Uterus (tissue), 2 donors: ENCODE results near the gene IL4R.

ENCODE experiments used
- POLR2A ChIP-seq, 2 donors: fragments of 450-650 bp; IDR thresholded peaks; one replicate each; pipeline ENCODE4 v1.6.1; 2016; ENCODE audit warnings: antibody characterized with exemption in 2 of 2, mild to moderate bottlenecking in 1 of 2, moderate library complexity in 1 of 2
- TF ChIP-seq, protein P1 (sequence below), 4 experiments: fragments of 200-600 bp in 2 of 4; fragments of 450-650 bp in 2 of 4; sonication (generic) in 2 of 4; IDR thresholded peaks; one replicate each; pipeline ENCODE4 v1.5.1; 2016 to 2019; ENCODE audit warnings: antibody characterized with exemption in 4 of 4, mild to moderate bottlenecking in 2 of 4, moderate library complexity in 1 of 4

DNA sequence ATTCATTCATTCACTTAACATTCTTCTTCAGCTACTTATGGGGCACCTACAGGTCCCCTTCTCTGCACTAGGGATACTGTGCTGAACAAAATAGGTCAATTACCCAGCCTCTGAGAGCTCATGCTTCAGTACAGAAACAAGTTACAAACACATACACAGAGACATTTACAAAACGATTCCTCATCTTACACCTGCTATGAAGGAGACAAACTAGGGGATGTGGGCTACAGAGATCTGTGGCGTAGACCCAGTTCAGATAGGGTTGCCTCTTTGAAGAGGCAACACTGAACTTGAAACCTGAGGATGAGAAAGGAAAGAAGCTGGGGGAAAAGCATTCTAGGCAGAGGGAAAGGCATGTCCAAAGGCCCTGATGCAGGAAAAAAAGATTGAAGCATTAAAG is 93.4 kb downstream of the IL4R start:
- TF ChIP-seq, protein P1, sequence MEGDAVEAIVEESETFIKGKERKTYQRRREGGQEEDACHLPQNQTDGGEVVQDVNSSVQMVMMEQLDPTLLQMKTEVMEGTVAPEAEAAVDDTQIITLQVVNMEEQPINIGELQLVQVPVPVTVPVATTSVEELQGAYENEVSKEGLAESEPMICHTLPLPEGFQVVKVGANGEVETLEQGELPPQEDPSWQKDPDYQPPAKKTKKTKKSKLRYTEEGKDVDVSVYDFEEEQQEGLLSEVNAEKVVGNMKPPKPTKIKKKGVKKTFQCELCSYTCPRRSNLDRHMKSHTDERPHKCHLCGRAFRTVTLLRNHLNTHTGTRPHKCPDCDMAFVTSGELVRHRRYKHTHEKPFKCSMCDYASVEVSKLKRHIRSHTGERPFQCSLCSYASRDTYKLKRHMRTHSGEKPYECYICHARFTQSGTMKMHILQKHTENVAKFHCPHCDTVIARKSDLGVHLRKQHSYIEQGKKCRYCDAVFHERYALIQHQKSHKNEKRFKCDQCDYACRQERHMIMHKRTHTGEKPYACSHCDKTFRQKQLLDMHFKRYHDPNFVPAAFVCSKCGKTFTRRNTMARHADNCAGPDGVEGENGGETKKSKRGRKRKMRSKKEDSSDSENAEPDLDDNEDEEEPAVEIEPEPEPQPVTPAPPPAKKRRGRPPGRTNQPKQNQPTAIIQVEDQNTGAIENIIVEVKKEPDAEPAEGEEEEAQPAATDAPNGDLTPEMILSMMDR (IDR thresholded peaks at IDR 0.05) = no peak
- no peak for TF ChIP-seq POLR2A (IDR thresholded peaks at IDR 0.05)
